IPS DF 4.7 (cell line): ENCODE measurements around the gene TMEM191C.
"Not testable (repeated sequence)": the region's sequence is repeated elsewhere in the genome, so short reads cannot be mapped to it uniquely, and the experiment has no call there.

Experiments
- DNase-seq: peaks from one replicate; pipeline ENCODE4 v3.0.0-alpha.2; 2013; ENCODE audit warnings: low spot score; ENCODE audit errors: extremely low read depth

Gene TMEM191C

DNA sequence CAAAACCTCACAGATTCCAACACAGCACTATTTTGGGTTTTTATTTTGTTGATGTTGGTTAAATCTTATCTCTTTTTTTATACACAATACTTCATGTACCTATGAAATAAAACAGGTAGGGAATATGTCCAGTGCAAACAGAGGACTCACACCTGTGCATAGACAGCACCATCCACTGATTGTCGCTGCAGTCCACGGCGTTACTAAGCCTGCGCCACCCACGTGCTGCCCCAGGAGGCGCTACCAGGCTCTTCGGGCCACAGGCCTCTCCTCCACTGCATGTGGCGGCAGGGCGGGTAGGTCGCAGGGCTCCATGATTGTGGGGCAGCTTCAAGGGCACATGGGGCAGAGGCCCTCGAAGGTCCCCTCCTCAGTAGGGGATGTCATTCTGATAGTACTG is 5.8 kb downstream of the TMEM191C start:
- not testable (repeated sequence) for DNase-seq

DNA sequence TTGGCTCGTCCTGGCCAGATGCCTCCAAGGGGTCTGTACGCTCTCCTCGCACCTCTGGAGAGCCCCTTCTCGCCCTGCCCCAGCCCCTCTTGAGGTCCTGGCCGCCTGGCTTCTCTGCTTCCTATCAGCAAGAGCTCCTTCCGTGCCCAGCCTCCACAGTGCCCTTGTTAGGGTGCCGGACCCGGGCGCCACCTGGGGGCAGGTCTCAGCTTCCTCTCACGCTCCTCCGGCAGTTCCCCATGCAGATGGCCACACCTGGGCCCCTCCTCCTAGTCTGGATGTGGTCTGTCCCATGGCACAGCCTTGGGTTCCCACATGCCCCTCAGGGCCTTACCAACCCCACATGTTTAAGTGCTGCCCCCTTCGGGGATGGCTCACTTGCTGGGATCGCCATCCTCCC is 6.5 kb downstream of the TMEM191C start:
- not testable (repeated sequence) for DNase-seq

DNA sequence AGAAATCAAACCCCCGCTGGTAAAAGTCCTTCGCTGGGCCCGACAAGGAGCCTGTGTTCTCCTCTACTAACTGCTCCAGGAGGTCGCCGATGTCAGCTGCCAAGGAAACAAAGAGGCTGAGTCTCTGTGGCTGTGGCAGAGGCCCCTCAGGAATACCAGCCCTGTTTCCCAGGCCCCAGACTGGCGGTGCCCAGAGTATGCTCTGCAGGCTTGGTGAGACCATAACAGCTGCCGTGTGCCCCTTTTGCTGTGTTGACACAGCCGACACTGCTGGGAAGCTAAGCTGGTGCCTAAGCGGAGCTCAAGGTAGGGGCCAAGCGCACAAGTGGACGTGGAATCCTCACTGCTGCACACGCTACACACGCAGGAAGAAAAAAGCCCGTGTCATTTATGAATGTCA is 16.9 kb downstream of the TMEM191C start:
- DNase-seq = not testable (repeated sequence)

DNA sequence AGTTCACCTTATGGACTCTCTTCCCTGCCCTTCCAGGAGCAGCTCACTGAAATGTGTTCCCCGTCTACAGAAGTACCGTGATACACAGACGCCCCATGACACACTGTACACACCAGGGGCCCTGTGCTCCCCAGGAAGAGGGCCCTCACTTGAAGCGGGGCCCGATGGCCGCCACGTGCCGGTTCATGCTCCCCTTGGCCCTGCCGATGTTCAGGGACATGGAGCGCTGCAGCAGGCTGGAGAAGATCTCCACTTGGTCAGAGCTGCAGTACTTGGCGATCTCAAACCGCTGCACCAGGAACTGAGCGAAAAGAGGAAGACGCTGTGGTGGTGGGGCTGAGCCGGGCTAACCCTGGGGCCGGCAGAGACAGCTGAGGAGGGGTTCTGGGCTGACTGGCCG is 20.5 kb downstream of the TMEM191C start:
- DNase-seq = not testable (repeated sequence)

DNA sequence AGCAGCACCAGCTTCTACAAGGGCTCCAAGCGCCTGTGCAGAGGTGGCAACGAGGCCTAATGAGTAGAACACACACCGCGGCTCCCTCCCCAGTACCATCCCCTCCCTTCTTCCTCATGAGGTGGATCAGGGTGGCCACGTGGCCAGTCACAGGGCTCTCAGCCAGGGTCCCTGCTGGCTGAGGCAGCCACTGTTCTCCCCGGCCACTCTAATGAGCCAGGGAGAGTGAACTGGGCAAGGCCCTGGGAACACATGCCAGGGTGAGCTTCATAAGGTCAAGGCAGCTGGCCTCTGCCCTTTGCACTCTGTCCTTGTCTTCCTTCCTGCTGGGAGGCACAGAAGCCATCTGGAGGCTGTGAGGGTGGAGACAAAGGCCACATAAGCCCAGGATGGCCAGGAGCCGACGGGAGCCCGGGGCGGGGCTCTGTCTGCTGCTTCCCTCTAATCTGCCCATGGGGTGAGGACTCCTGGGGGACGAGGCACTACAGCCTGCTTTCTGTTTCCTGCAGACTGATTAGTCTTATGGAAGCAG is 22.0 kb downstream of the TMEM191C start:
- not testable (repeated sequence) for DNase-seq

DNA sequence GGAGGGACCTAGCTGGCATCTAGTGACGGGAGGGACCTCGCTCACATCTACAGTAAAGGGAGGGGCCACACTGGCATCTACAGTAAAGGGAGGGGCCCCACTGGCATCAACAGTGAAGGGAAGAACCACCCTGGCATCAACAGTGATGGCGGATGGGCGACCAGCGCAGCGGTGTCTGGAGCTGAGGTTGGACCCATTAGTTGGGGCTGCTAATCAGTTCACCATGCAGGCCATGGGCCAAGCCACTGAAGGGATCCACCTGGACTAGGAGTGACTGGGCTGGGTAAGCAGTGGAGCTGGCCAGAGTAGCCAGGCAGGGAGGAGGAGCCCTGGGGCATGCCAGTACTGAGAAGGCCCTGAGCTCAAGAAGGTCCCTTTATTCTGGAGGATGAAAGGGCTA is 23.4 kb downstream of the TMEM191C start:
- DNase-seq = not testable (repeated sequence)

DNA sequence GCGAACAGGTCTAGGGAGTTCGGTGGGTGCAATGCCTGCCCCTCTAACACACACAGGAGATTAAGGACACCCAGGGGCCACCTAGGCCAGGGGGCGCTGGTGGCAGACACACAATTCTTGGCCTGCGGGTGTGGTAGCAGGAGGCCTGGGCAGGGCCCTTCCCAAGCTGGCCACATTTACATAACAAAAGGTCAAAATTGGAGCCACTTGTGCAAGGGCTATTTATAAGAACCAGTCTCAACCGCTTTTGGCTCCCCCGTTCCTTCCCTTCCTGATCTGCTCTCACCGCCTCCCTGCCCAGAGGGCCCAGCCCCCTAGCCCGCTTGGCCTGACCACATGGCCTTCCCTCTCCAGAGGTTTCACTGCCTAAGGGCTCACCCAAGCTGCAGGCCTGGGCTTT is 25.1 kb downstream of the TMEM191C start:
- DNase-seq = not testable (repeated sequence)

DNA sequence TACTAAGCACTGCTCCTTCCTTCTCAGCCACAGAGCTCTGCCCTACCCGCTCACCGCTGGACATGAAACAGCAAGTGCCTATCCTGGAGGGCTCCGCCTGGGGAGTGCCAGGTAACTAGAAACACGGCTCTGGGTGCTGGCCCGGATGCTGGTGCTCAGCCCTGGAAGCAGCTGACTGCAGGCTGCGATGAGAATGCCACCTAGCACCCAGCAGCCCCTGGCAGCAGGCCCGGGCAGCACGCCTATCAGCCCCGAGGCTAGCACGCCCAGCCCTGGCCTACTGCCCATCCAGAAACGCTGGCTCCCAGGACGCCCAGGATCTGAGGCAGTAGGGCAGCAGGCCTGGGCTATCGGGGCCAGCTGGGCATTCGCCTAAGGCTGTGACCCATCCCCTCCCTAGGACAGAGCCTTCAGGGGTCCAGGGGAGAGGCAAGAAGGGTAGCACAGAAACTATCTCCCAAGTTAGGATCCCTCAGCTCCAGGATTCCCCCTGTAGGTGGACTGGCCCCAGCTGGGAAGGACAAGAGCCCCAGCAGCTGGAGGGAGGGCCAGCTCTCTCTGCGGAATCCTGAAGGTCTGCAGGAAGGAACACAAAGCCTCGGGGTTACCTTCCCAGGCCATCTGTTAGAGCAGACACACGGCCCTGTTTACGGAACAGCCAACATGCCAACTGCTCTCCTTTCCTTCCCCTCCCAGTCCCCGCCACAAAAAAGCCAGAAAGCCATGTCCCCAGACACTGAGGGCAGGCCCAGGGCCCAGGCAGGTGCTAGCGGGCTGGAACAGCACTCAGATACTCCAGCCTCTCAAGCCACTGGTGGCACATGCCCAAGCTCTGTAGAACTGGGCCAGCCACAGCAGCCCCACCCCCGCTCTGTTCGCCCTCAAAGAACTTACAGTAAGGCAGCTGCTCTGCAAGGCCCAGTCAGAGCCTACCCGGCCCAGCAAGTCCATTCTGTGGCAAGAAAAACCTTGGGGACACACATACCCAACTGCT is 26.9 kb downstream of the TMEM191C start:
- not testable (repeated sequence) for DNase-seq

DNA sequence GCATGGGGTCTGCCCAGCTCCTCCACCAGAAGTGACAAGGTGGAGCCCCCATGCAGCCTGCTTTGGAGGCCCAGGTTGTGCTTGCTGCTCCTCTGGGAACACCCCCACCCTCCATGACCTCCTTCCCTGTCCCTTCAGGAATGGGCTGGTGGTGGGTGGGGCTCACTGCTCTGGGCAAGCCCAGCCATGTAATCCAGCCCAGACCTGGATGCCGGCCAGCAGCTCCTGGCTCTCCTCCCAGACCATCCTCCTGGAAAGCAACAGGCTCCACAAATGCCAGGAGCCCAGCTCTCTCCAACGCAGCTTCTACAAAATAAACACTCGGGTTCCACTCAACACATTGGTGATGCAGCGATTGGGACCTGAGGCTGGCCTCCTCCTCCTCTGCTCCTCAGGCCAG is 30.8 kb downstream of the TMEM191C start:
- DNase-seq = not testable (repeated sequence)

DNA sequence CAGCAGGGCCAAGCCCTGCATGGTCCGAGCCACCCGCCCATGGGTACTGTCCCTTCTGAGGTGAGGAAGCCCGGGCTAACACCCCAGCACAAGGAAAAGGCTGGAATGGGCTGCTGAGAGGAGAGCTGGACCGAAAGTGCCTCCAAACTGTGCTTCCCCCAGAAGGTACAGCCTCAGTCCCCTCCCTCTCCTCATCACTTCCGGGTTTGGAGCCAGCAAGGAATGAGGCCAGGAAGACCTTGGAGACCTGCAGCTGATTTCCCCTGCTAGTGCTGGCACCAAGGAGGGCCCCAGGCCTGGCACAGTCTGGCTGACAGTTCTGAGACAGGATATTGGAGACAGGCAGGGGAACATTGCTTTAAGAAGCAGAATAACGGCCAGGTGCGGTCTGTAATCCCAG is 31.3 kb downstream of the TMEM191C start:
- not testable (repeated sequence) for DNase-seq

DNA sequence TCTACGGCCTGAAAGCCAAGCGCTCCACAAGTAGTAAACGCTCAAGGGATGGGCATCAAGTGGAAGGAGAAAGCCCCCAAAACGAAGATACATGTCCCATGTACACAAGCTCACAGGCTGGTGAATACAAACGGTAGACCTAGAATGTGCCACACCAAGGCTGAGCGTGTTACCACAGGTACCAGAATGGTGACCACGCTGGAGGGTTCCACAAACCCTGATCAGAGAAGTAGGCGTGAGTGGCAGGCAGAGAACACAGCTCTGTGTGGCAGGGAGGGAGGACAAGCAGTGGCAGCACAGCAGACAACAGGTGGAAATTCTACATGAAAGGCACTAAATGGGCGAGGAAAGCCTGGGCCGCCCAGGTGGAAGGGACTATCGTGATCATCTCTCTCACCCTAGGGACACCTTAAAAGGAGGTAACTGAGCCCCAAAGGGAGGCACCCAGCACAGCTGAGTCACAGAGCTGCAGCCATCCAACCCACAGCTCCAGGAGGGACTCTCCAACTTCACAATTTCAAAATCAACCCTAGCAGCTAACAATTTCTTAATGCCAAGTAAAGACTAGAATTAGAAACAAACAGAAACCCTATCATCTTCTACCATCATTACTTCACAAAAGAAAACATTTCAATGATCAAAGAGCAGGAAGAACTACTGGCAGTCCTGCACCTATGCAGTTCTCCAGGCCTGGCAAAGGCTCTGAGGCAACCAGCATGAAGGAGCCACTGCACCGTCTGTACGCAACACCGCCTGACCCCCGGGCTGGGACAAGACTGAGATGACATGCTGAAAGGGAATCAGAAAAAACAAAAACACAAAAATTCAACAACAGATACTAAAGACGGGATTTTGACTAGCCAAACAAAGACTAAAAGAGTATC is 32.7 kb downstream of the TMEM191C start:
- DNase-seq = not testable (repeated sequence)

DNA sequence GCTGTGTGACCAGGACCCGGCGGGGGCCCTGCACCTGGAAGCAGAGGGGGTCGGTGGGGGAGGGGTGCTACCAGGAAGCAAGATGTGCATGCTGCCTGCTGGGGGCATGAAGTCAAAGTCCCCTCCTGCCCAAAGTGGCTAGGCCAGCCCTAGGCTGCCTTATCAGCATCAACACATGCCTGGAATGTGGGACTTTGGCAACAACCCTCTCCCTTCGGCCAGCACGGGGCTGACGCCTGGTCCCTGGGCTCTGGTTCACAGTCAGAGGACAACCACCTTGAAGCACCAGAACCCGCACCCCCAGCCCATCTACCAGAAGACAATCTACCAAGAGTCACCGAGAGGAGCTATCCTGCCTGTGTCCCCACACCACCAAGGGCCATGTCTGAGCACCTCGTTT is 43.2 kb downstream of the TMEM191C start:
- not testable (repeated sequence) for DNase-seq

DNA sequence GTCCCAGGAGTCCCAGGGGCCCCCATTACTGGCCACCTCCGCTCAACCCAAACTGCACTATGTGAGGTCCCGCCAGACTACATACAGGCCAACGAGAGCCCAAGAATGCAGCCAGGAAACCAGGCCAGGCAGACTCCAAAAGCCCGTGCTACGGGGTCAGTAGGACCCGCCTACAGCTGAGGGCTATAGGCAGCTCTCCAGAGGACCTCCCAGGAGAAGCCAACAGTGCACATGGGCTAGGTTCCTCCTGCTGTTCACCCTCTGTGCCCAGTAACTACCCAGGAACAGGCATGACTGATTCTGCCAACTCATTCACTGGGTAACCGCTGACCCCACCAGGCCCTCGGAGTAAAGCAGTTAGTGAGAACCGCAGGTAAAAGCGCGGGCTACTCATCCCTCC is 44.8 kb downstream of the TMEM191C start:
- DNase-seq = not testable (repeated sequence)

DNA sequence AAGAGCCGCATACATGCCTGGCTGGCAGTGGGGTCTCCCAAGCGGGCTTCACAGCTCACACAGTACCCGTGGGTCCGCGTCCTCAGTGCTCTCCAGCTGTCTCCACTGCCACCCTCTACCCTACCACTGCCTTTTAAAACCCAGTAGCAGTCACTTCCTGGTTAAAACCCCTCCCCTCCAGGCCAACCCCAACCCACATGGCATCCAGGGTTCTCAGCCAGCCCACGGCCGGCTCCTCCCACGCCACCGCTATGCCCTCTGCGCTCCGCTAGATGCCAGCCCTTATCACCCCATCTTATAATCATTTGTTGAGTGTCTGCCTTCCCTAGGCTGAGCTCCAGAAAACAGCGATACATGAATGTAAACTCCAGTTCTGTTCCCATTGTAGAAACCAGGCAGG is 46.9 kb downstream of the TMEM191C start:
- not testable (repeated sequence) for DNase-seq

DNA sequence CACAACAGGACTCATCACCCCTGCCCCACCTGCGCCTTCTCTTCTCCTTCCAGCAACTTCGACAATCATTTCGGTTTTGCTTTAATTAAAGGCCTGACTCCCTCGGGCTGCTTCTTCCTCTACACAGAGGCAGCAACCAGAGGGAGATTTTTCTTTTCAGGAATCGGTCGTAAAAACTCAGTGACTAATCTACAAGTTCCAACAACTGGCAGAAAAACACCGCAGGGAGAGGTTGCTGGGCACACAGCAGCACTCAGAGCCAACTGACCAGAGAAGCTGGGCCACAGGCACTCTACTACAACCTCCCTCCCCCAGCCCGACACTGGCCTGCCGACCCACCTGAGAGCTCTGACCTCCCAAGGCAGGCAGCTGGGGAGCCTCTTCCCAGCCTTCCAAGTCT is 48.0 kb downstream of the TMEM191C start:
- not testable (repeated sequence) for DNase-seq

DNA sequence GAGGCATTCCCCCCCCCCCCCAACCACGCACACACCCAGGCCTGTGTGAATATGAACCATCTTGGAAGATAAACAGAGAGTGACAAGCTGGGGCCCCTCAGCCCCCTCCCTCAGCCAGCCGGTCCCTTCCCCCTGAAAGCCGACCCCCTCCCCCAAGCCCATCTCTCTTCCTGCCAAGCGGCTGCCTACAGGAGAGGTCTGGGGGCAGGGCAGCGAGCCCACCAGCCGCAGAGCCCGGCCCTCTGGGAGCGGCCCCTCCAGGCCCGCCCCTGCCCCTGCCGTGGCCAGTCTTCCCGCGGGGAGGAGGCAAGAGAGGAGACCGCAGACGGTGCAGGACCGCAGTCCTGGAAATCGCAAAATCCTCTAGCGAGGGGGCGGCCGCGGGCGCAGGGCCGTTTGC is 49.3 kb downstream of the TMEM191C start:
- not testable (repeated sequence) for DNase-seq

DNA sequence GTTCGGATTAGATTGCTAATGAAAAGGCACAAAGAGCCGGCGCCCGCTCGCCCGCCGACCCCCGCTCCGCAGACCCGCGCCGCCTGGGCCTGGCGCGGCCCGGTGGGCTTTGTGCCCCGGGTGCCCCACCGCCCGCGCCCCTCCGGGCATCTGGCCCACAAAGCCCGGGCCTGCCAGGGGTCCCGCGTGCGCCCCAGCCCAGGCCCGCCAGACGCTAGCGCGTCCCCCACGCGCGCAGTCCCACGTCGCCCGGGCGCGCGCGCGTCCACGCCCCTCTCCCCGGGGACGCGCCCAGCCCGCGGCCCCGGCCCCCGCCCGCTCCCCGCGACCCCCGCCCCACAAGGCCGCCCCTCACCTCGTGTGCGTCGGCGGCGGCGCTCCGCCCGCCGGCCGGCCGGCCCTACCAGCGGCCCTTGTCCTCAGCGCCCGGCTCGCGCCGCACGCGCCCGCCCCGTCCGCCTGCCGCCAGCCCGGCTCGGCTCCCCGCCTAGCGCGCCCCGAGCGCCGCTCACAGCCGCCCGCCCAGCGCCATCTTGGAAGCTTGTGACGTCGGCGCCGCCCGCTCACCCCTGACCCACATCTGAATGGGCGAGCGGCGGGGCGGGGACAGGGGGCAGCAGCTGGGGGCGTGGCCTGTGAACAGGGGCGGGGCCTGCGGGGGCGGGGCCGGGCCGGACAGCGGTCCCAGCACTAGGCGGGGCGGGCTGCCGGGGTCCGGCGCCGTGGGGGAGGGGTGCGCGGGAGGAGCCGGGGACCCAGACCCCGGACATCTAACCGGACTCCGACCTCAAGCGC is 50.0 kb downstream of the TMEM191C start:
- not testable (repeated sequence) for DNase-seq
